Left ventricle myocardium inferior (tissue), 1 donor: ENCODE data around the gene TTF2. TPM values are rescaled to one million over a fixed set of nuclear protein-coding genes. Genes with fewer than 3 reads are reported as not detected.
A peak's percentile ranks its signal among the peaks of the same experiment; 100 is the strongest.
"Not testable (repeated sequence)": the region's sequence is repeated elsewhere in the genome, so short reads cannot be mapped to it uniquely, and the experiment has no call there.

Source experiments
- DNase-seq: peaks from one replicate; pipeline ENCODE4 v3.0.0-alpha.2; 2020
- H3K27ac ChIP-seq: fragments of 200-600 bp; replicated peaks from 2 replicates; pipeline ENCODE4 v1.8.0; 2021
- H3K27me3 ChIP-seq: fragments of 200-600 bp; 2 replicates; pipeline ENCODE4 v1.8.0; 2021; ENCODE audit warnings: low read depth
- H3K36me3 ChIP-seq: fragments of 200-600 bp; 2 replicates; pipeline ENCODE4 v1.8.0; 2021
- H3K4me1 ChIP-seq: fragments of 200-600 bp; 2 replicates; pipeline ENCODE4 v1.8.0; 2021
- H3K4me3 ChIP-seq: fragments of 200-600 bp; 2 replicates; pipeline ENCODE4 v1.8.0; 2021; ENCODE audit warnings: mild to moderate bottlenecking, moderate library complexity
- H3K9me3 ChIP-seq: fragments of 200-600 bp; replicated peaks from 2 replicates; pipeline ENCODE4 v1.8.0; 2021
- intact Hi-C: fragments of 100-400 bp; cut with micrococcal nuclease; formaldehyde crosslinking; loops from one replicate; pipeline ENCODE4 v1.11.0; 2022
- total RNA-seq: library from RNA; stranded (reverse); fragmentation: NEBNext Ultra II Directional; extraction: Animal tissue kit (Norgen Biotek cat#: 25700); gene quantifications from one replicate; pipeline ENCODE4 v1.2.1, GENCODE V29; 2021
- TF ChIP-seq, protein P1 (sequence below): fragments of 200-600 bp; IDR thresholded peaks from 2 replicates; pipeline ENCODE4 v1.8.0; 2021; ENCODE audit warnings: antibody characterized with exemption, mild to moderate bottlenecking, borderline replicate concordance
- donor health status: DM: no; HTN: yes; CAD: no; lungs with severe emphysema.

The TTF2 gene
- total RNA-seq, 1 donor from 2014 or later, result 6.4 TPM

DNA sequence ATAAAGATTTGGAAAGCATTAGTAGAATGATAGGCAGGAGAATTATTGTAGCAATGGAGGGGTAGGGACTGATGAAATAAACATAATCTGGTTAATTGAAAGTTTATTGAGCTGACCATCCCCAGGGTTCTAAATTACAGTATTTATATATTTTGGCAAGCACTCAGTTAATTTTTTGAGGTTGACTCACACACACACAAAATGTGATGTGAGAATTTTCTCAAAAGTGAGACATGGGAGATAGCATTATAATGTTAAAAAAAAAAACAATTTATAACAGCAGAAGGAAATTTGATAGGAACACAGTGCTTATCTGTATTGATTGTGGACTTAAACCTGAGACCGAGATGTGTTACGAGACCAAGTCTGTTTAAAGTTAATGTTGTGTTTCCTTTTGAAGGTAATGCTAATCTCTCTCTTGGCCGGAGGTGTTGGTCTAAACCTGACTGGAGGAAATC, 36.9 kb downstream of the TTF2 start:
- Histone ChIP-seq H3K4me3 (no peak overlapping the region), H3K27me3 (no peaks in the 10 kb centered on the region), H3K27ac (no peak overlapping the region), H3K9me3 (no peaks in the 10 kb centered on the region), H3K4me1 (peaks cover 55% of the 10 kb centered on the region), H3K36me3 (no peaks in the 10 kb centered on the region)
- intact Hi-C loops, result no loop called here
- TF ChIP-seq, protein P1, sequence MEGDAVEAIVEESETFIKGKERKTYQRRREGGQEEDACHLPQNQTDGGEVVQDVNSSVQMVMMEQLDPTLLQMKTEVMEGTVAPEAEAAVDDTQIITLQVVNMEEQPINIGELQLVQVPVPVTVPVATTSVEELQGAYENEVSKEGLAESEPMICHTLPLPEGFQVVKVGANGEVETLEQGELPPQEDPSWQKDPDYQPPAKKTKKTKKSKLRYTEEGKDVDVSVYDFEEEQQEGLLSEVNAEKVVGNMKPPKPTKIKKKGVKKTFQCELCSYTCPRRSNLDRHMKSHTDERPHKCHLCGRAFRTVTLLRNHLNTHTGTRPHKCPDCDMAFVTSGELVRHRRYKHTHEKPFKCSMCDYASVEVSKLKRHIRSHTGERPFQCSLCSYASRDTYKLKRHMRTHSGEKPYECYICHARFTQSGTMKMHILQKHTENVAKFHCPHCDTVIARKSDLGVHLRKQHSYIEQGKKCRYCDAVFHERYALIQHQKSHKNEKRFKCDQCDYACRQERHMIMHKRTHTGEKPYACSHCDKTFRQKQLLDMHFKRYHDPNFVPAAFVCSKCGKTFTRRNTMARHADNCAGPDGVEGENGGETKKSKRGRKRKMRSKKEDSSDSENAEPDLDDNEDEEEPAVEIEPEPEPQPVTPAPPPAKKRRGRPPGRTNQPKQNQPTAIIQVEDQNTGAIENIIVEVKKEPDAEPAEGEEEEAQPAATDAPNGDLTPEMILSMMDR, result no peak
- no peak for DNase-seq

DNA sequence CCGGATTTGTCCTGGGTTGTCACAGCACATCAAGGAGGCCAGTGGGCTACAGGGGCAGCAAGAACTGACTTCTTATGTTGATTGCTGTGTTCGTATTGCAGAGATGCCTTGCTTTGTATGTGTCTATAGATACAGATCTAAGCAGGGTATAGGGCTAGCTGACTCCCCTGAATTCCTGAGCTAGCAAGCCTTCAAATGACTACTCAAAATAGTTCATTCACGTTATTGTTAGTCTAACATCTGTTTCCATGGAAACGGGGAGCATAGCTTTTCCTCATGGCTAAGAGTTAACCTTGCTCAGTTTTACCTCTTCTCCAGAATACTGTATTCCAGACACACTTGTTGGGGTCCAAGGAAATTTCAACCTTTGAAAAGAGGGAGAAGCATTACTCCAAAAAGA, 37.3 kb downstream of the TTF2 start:
- DNase-seq, result no peak
- Histone ChIP-seq H3K4me1 (peaks cover 53% of the 10 kb centered on the region), H3K4me3 (no peak overlapping the region), H3K27me3 (no peaks in the 10 kb centered on the region), H3K36me3 (no peaks in the 10 kb centered on the region), H3K27ac (no peak overlapping the region), H3K9me3 (no peaks in the 10 kb centered on the region)
- TF ChIP-seq, protein P1, result no peak
- intact Hi-C loops, result no loop called here

DNA sequence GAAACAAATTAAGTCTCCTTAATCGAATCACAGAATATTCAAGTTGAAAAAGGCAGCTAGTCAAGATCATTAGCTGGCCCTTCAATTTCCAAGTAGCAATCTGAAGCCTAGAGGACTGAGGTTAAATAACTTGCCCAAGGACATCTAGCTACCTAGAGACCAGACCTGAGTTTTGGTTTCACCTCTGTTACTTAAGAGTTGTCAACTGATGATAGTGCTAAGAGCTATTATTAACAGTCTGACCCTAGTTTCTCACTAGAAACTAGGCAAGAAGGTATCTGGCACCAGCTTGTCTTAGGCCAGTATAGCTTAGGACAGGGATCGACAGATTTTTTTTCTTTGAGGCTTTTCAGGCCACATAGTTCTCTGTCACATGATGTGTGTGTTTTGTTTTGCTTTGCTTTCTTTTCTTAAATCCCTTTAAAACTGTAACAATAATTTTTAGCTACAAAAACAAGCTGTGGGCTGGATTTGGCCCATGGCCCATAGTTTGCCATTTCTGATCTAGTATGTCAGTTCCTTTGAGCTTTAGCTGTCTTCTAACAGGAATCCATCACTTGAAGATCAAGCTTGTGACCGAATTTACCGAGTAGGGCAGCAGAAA, 38.3 kb downstream of the TTF2 start:
- no peak for DNase-seq
- Histone ChIP-seq H3K4me1 (peaks cover 43% of the 10 kb centered on the region), H3K27me3 (no peaks in the 10 kb centered on the region), H3K9me3 (no peaks in the 10 kb centered on the region), H3K4me3 (no peak overlapping the region), H3K27ac (peak overlapping the region; percentile 38), H3K36me3 (peaks cover 6% of the 10 kb centered on the region)
- intact Hi-C loops, result no loop called here
- TF ChIP-seq, protein P1, result no peak

DNA sequence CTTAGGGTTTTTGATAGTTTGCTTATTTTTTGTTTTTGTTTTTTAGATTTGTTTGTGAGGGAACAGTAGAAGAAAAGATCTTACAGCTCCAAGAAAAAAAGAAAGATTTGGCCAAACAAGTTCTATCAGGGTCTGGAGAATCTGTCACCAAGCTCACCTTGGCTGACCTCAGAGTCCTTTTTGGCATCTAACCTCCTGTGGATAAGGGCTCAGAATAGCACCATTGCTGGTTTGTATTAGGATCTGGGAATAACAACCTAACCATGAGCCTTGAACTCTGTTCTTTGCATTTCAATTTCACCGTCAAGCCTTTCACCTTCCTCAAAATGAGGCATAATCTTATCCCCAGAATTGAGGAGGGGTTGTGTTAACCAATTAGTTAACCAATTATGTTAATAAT, 41.2 kb downstream of the TTF2 start:
- no peak overlapping the region for H3K27ac ChIP-seq
- TF ChIP-seq, protein P1, result no peak
- DNase-seq, result no peak
- peaks cover 36% of the 10 kb centered on the region for H3K4me1 ChIP-seq
- peaks cover 11% of the 10 kb centered on the region for H3K36me3 ChIP-seq
- H3K9me3 ChIP-seq, result no peaks in the 10 kb centered on the region
- H3K27me3 ChIP-seq, result no peaks in the 10 kb centered on the region
- intact Hi-C loops, result no loop called here
- H3K4me3 ChIP-seq, result no peak overlapping the region

DNA sequence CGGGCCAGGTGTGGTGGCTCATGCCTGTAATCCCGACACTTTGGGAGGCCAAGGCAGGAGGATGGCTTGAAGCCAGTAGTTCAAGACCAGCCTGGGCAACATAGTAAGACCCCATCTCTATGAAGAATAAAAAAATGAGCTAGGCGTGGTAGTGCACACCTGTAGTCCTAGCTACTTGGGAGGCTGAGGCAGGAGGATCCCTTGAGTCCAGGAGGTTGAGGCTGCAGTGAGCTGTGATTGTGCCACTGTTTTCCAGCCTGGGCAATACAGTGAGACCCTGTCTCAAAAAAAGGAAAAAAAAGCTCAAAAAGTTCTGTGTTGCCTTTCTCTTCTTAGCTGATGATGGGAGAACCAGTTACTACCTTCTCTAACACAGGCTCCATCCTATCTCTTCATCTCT, 41.7 kb downstream of the TTF2 start:
- H3K27ac ChIP-seq, DNase-seq, H3K4me3 ChIP-seq, H3K9me3 ChIP-seq, intact Hi-C loops, H3K27me3 ChIP-seq: not testable (repeated sequence)
- H3K4me1 ChIP-seq, result peaks cover 32% of the 10 kb centered on the region
- peaks cover 14% of the 10 kb centered on the region for H3K36me3 ChIP-seq

DNA sequence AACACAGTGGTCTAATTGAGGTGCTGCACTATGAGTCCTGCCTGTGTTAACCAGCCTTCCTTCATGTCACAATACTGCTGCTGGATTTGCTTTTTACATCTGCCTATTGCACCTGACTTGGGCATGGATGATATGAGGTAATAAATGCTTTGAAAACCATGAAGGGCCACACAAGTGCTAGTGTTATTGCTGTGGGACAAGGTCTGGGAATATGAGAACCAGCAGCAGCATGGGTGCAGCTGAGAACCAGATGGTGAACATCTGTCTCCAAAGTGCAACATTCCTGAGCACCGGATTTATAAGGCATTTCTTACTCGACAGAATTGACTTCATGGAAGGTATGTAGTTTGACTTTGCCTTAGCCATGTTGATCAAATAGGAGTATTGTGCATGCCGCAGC, 44.9 kb downstream of the TTF2 start:
- Histone ChIP-seq H3K4me1 (peaks cover 4% of the 10 kb centered on the region), H3K36me3 (peaks cover 24% of the 10 kb centered on the region)
- no peak for DNase-seq

More for the DNA sequence above, 44.9 kb downstream of the TTF2 start:
- no peak overlapping the region for H3K4me3 ChIP-seq
- H3K27ac ChIP-seq, result no peak overlapping the region
- no peaks in the 10 kb centered on the region for H3K9me3 ChIP-seq
- intact Hi-C loops, result no loop called here
- H3K27me3 ChIP-seq, result no peaks in the 10 kb centered on the region
- TF ChIP-seq, protein P1, result no peak
